IPS-11a (cell line): Measurements from ENCODE around the gene PRXL2A.

Source experiments
- H3K4me3 ChIP-seq: one replicate; pipeline ENCODE4 v1.5.1; 2013; ENCODE audit warnings: low read depth, low read length, control low read depth

Gene PRXL2A

DNA sequence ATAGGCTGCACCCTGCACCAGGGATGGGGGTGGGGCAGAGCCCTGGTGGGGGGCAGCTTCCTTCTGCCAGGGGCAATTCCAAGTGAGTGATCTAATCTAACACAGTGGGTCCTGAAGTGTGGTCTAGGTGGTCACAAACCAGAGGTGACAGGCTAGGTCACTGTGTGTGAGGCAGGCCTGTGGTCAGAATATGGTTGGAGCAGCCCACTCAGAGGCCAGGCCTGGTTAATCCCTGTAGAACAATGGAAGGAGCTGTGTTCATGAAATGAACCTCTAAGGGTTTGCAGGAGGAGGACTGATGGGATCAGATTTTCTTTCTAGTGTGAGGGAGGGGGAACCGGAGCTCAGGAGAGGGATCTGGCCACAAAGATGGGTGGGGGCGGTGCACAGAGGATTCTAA is 35.8 kb downstream of the PRXL2A start:
- H3K4me3 ChIP-seq = no peak overlapping the region

DNA sequence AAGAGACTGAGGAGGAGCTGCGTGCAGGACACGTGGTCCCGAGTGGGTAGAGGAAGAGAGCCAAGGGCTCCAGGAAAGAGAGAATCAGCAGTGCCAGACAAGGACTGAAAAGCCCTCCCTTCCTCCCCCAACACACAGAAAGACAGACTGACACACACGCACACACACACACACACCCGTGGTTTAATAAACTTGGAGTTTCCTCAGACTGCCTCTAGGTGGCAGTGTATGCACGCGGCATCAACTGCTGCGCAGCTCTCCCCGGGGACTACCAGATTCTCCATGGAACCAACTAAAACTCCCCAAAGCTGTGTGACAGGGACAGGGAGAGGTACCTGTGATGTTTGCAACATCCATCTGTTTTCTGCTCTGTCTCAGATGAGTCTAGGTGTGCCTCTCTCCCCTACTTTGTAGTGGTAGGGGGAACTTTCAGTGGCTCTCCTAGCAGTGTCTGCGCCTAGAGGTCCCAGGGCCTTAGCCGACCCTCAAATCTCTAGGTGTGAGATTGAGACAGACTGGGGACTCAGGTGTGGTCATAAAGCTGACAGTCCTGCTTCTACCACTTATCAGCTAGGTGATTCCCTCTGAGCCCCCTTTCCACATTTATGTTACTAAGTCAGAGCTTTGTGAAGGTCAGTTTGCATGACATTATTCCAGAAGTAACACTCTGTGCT is 36.4 kb downstream of the PRXL2A start:
- no peak overlapping the region for H3K4me3 ChIP-seq

DNA sequence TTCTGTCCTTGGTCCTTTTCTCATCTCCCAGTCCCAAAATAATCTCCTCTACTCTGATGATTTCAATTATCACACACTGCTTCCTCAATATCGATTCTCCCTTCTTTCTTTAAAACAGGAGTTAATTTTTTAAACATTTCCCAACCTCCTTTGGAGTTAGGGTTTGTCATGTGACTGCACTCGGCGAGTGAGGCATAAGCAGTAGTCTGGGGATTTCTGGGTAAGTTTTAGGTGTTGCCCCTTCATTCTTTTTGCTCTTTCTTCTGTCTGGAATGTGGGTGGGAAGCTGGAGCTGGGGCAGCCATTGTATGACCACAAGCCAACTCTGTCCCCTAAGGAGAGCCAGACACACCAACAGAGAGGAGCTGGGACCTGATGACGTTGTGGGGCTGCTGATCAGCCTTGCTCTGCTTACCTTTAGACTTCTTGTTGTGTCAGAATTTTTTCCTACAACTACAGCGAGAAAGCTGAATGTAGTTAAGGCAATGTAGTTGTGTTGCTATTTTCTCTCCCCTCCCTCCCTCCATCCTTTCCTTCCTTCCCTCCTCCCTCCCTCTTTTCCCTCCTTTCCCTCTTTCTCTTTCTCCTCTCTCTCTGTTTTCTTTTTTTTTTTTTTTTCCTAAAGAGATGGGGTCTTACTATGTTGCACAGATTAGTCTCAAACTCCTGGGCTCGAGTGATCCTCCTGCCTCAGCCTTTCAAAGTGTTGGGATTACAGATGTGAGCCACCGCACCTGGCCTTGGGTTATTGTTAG is 39.3 kb downstream of the PRXL2A start:
- H3K4me3 ChIP-seq = no peak overlapping the region

DNA sequence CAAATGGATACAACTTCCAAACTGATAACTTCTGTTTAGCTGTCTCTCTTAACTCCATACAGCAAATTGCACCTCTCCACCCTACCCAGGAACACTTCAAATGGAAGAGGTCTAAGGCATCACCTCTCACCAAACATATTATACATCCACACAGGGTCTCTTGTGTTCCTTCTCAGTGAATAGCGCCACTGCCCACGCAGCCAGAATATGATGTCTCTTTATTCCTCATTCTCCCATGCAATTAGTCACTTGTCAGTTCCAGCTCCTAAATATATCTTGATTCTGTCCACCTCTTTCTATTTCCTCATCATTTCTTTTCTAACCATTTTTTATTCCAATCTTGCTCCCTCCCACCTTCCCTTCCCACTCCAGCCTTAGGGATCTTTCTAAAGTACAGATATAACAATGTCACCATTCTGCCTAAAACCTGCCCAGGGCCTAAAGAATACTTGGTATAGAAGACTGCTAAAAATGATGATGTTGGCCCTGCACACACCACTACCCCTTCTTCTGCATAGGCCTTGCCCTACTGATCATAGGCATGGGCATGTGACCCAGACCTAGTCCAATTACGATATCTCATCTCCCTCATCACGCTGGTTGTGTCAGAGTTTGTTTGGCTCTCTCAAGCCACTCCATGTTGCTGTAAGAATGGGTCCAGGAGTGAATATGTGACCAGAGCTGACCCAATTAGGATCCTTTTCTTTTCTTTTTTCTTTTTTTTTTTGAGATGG is 40.0 kb downstream of the PRXL2A start:
- no peak overlapping the region for H3K4me3 ChIP-seq

DNA sequence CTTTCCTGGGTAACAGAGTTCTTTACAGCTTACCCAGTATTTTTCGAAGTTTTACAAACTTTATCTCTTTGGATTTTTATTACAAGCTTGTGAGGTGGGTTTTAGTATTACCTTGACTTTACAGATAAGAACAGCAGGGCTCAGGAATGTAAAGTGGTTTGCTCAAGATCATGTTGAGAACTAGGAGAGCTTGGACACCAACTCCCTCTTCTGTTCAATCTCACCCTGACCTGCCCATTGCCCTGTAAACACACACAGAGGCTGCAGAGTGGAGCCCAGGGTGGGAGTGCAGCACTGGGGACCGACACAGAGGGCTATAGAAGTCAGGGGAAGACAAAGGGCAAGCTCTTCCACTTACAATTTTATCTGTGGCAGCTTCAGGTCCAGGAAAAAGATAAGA is 41.2 kb downstream of the PRXL2A start:
- H3K4me3 ChIP-seq = no peak overlapping the region

DNA sequence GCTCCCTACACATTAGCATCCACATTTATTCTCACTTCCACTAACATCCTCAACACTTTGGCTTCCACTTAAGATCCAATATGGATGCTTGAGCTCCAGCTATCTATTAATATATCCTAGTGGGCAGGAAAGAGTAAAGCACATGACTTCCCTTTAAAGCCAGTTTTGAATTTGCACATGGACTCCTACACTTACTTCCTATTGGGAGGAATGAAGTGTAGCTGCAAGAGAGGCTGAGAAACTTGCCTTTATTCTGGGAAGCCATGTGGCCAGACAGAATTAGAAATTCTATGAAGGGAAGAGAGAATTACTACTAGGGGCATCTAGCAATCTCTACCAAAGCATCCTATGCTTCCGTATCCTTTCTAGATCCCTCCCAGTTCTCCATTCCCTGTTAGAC is 42.8 kb downstream of the PRXL2A start:
- no peak overlapping the region for H3K4me3 ChIP-seq

DNA sequence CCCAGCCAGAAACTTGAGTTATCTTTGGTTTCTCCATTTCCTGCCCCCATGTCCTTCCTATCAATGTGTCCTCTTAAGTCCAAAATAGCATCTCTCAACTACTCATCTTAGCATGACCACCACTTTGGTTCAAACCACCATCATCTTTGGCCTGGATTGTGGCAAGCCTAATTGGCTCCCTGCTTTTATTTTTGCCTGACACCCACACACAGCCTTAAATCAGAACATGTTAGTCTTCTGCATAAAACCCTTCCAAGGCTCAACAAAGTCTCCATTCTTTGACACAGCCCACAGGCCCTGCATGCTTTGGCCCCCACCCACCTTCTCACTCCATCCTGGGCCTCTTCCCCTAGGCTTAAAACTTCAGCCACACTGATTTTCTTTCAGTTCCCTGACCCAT is 43.7 kb downstream of the PRXL2A start:
- no peak overlapping the region for H3K4me3 ChIP-seq

DNA sequence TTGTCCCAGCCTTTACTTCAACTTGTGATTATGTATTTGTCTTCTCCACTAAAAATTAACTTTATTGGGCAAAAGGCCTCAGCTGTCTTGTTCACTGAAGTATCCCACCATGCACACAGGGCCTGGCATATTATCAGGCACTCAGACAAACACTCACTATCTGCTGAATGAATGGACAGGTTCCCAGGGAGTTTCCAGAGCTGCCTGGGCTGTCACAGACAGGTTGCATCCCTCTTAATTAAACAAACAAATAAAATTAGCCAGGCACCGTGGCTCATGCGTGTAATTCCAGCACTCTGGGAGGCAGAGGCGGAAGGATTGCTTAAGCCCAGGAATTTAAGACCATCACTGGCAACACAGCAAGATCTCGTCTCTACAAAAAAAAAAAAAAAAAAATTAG is 44.3 kb downstream of the PRXL2A start:
- H3K4me3 ChIP-seq = no peak overlapping the region

DNA sequence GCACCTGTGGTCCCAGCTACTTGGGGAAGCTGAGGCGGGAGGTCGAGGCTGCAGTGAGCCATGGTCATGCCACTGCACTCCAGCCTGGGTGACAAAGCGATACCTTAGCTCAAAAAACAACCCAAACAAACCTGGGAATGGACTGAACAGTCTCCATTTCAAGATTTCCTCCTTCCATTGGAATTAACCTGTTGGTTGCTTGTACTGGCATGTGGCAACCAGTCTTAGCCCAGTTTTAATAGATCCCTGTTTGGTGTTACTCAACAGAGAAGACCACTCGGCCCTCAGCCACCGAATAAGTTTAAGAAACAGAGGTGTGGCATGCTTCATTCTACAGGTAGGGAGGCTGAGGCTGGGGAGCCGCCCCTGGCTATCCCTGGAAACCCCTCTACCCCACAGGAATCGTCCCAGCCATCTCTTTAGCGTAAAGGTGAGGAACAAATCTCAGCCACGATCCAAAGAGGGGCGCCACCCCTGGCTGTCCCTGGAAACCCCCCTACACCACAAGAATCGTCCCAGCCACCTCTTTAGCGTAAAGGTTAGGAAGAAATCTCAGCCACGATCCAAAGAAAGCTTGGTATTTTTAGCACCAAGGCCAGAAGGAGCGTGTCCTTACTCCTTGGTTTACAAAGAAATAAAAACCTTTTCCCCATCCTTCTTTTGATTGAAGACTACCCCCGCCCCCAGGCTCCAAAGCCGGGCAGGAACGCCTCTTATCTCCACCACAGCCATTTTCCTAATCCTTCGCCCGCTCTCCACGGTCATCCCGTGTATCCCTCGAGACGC is 44.9 kb downstream of the PRXL2A start:
- peak overlapping the region; percentile 45 for H3K4me3 ChIP-seq

DNA sequence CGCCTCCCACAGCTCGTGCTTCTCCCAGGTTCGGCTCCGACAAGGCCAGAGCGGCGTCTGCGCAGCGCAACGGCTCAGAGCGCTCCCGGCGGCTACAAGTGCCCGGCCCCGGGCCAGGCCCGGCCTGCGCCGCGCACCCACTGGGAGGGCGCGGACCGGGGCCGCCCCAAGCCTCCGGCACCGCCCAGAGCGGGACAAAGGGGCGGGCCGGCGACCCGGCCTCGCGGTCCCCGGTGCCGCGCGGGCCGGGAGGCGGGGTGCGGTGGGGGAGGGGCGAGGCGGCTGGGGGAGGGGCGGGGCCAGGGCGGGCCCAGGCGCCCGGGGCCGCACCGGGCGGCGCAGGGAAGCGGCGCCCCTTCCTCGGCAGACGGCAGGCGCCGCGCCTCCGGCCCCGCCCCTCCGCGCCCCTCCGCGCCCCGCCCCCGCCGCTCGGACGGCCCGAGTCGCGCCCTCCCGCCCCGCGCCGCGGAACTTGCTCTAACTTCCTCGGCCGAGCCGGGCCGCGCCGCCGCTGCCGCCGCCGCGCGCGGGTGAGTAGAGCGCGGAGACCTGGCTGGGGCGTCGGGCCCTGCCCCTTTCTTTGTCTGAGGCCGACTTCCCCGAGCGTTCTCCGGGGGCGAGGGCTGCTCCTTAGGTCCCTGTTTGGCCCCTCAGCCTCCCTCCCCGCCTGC is 45.6 kb downstream of the PRXL2A start, which contains the start of gene TSPAN14:
Gene TSPAN14 (plus strand): TSS at position 469 of the 671 bp plus-strand sequence. CDS start 34,924 bp downstream, outside the sequence.
- peak within 1 kb of the TSS; percentile 59 for H3K4me3 ChIP-seq

DNA sequence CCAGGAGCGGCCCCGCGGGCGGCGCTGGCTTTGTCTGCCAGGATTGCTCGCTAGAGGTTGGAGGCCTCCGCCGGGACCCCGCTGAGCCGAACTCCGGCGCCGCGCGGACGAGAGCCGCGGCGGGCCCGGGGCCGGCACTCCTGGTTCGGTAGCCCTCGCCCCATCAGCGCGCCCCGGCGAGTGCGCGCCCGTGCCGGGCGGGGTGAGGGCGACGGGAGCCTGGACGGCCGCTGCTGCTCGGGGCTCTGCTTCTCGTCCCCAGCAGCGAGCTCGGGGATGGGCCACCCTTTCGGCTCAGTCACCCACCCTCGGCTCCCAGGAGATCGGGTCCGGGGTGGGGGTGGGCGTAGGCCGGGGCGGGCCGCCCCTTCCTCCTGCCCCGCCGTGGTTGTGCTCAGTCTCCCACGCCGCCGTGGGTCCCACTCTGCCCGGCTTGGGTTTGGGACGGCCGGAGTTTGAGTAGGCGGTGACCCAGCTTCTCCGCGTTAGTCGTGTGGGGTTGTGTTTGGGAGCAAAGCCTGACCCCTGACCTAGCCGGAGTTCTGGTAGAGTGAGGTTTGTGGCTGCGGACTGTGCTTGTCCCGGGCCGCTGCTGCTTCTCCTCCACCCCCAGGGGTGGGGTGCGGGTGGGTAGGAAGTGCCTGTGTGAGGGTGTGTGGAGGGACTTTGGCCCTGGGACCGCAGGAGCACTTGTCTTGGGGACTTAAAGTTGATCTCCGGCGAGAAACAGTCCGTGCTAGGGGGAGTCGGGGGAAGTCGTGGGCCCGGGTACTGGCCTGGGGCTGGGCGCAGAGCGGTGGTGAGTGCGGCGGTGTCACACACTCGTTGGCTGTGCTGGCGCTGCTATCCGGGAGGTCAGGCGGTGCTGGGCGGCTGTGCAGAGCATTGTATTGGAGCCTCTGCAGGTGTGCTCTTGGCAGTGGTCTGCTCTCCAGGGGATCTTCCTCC is 46.4 kb downstream of the PRXL2A start:
- H3K4me3 ChIP-seq = peak overlapping the region; percentile 59

DNA sequence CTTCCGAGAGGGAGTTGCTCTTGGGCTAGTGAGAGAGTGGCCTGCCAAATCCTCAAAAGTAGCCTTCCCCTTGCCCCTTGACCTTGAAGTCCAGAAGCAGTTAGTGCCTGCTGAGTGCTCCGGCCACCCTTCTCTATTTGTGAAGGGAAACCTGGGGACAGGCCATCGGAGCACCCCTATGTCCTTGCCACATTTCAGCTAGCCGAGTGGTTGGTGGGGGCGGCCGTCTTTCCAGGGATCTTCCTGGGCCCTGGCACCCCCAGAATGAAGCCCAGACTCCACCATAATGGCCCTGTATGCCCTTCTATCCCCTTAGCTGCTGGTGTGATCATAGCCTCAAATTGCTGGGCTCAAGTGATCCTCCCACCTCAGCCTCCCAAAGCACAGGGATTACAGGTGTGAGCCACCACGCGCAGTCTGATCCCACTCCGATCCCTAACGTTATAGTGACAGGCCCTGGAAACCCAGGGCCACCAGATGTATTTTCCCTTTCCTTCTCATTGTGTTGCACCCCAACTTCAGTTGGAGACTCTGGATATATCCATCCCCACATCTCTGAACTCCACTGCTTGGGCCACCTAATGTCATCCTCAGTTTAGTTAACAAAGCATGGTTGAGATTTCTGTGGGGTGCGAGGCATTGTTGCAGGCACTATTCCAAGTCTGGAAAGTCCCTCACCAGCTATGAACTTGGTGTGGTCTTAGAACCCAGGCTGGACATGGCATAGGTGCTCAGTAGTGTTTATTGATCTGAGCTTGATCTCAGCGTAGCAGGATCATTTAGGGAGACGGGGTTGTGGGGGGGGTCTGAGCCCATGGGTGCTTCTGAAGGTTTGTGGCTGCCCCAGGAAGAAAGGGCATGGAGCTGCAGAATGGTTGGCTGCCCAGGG is 47.4 kb downstream of the PRXL2A start:
- H3K4me3 ChIP-seq = peak overlapping the region; percentile 59

DNA sequence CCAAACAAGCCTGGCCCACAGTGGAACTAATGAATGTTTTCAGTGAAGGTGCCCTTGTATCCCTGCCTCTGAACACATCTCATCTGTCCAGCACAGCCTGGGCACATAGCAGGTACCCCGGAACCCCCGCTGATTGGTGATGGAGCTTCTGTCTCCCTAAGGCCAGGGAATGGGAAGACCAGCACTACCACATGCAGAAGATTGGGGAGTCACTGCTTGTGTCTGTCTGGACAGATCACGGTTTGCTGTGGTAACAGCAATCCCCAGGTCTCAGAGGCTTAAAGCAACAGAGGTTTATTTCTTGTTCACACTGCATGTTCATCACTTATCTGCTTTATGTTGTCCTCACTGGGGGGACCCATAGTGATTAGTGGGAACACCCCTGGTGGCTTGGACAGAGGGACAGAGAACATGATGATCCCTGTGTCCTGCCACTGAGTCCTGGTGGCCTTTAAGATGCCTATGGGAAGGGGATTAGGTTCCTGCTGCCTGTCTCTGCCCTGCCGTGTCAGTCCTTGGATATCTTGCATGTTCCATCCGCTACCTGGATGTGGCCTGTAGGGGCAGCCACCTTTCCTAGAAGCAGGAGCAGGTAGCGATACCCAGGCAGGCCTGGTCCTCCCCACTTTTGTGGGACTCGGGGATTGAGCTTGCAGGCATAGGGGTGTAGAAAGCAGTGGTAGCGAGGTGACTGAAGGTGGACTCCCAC is 49.4 kb downstream of the PRXL2A start:
- H3K4me3 ChIP-seq = no peak overlapping the region

DNA sequence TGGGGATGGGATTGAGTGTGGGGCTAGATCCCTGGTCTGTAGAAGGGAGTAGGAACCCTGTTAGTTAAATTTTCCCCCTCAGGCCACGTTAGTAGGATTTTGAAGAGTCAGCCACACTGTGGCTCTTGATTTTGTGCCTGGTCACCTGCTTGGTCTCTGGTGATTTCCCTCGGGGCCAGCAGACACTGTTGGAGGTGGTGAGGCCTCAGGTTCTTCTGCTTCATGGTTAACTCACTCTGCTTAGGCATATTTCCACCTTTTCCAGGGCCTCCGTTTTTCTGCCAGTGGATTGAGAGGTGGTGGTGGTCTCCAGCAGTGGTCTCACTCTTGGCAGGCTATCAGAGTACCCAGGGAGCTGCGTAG is 49.9 kb downstream of the PRXL2A start:
- no peak overlapping the region for H3K4me3 ChIP-seq

DNA sequence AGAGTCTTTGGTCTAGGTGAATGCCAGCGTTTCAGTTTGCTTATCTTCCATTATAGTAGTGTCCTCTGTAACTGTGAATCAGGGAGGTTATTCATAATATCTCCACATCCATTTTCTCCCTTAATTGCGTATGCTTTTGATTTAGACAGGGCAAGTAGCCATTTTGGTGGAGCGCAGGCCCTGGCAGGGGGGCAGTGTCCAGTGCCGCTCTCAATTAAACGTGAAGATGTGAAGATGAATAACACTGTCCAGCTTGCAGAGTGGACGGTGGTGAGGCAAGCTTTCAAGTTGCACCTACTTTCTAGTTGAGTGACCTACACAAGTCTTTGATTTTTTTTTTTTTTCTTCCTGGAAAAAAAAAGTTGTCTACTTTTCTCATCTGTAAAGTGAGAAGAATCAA is 50.3 kb downstream of the PRXL2A start:
- no peak overlapping the region for H3K4me3 ChIP-seq

DNA sequence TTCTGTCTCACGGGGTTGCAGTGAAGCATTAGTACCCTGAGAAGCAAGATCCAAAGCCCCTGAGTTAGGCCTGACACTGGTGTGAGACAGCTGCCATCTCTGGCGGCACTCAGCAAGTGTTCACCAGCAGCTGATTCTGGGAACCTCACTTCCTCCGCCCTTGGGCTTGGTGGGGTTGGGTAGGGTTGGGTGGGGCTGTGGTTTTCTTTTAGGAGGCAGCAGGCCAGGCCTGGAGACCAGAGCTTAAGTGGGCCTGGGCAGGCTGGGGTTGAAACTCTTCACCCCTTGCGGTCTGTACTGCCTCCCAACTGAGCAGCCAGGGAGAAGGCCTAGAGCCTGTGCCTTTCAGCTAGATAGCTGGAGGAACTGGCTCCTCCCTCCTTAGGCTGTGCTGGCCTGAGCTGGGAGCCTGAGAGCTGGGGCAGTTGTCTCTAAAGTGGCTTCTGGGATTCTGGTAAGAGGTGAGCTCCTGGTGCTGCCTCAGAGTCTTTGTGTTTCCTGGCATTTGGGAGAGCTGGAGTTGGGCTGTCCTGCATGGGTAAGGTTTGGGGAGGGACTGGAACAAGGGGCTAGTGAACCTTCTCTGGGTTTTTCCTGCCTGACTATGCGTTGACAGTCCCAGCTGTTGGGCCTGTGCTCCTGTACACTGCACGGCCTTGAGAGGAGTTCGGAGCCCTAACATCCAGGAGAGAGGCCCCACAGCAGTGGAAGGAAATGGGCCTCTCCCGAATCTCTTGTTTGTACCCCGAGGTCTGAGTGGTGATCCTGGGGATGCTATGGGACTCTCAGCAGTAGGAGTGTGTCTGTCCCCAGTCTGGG is 50.9 kb downstream of the PRXL2A start:
- H3K4me3 ChIP-seq = no peak overlapping the region
